Activated CD8-positive, alpha-beta memory T cell treated with anti-CD3 and anti-CD28 coated beads, Interleukin-2, amount 50 U/mL, for 1 hour (primary cell): Measurements from ENCODE around the gene CCDC71.

Experiments used
- DNase-seq: peaks from one replicate; pipeline ENCODE4 v3.0.0-alpha.2; 2020; ENCODE audit errors: extremely low read depth

Gene CCDC71

GRCh38 chr3:49165771-49166751 lies at the start of gene CCDC71:
CCDC71 (minus strand) TSS chr3:49166331; CDS start chr3:49164208, 2,123 bp downstream.
- DNase-seq, result peak; percentile 11

GRCh38 chr3:49213998-49214397 lies 47.9 kb upstream of the CCDC71 start:
- DNase-seq, result no peak

- DNase-seq, result no peak
Observed at GRCh38 chr3:49213541-49213943, 47.4 kb upstream of the CCDC71 start.

- no peak for DNase-seq
Observed at GRCh38 chr3:49199900-49200281, 33.8 kb upstream of the CCDC71 start.

GRCh38 chr3:49199239-49199899 lies 33.2 kb upstream of the CCDC71 start:
- no peak for DNase-seq

GRCh38 chr3:49198611-49199230 lies 32.6 kb upstream of the CCDC71 start:
- no peak for DNase-seq

- DNase-seq, result no peak
Observed at GRCh38 chr3:49198161-49198560, 32.0 kb upstream of the CCDC71 start.

- no peak for DNase-seq
Observed at GRCh38 chr3:49191741-49192140, 25.6 kb upstream of the CCDC71 start.

GRCh38 chr3:49183873-49184272 lies 17.7 kb upstream of the CCDC71 start:
- no peak for DNase-seq

- no peak for DNase-seq
Observed at GRCh38 chr3:49182682-49183081, 16.6 kb upstream of the CCDC71 start.

- no peak for DNase-seq
Observed at GRCh38 chr3:49181351-49181750, 15.2 kb upstream of the CCDC71 start.

GRCh38 chr3:49180116-49180515 lies 14.0 kb upstream of the CCDC71 start:
- no peak for DNase-seq

GRCh38 chr3:49177073-49177472 lies 10.9 kb upstream of the CCDC71 start:
- no peak for DNase-seq

- DNase-seq, result no peak
Observed at GRCh38 chr3:49175530-49175929, 9.4 kb upstream of the CCDC71 start.

- DNase-seq, result no peak
Observed at GRCh38 chr3:49174397-49174985, 8.4 kb upstream of the CCDC71 start.

- DNase-seq, result no peak
Observed at GRCh38 chr3:49173792-49174170, 7.7 kb upstream of the CCDC71 start.

GRCh38 chr3:49173116-49173791 lies 7.1 kb upstream of the CCDC71 start:
- no peak for DNase-seq

- no peak for DNase-seq
Observed at GRCh38 chr3:49172551-49173041, 6.5 kb upstream of the CCDC71 start.

GRCh38 chr3:49171775-49172500 lies 5.8 kb upstream of the CCDC71 start:
- DNase-seq, result no peak

GRCh38 chr3:49171119-49171774 lies 5.1 kb upstream of the CCDC71 start, which contains the start of gene KLHDC8B:
KLHDC8B (plus strand) TSS chr3:49171598; CDS start chr3:49172770, 1,172 bp downstream.
- DNase-seq, result peak; percentile 43
